ENCODE results near the gene HEPHL1. TPM values are rescaled to one million over a fixed set of nuclear protein-coding genes. Genes with fewer than 3 reads are reported as not detected.
A peak's percentile ranks its signal among the peaks of the same experiment; 100 is the strongest.

Gene HEPHL1
- total RNA-seq, 1 donor from 2014 or later: not detected

DNA sequence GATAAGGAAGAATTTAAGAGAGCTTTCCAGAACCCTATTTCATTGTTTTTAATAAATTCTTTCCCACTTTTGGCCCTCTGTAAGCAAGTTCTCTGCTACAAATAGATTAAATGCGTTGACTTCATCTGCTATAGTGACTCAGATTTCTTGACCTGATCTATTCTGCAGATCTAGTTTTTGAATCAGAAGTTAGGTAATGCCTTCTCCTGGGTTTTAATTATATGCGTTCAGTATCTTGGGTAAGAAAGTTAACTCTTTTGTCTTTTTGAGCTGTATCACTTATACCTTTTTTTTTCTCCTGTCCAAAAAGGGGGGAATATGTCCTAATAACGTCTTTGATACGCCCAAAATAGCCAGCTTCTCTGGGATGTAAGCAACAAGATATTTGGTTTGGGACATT lies 2.4 kb upstream of the HEPHL1 start:
- Mint-ChIP-seq H3K27ac (ENCODE audit: unreplicated experiment) (no peak overlapping the region), H3K9me3 (ENCODE audit: unreplicated experiment) (peaks cover 5% of the 10 kb centered on the region), H3K27me3 (ENCODE audit: low read depth, unreplicated experiment) (no peaks in the 10 kb centered on the region), H3K4me1 (ENCODE audit: low read depth, unreplicated experiment) (no peaks in the 10 kb centered on the region), H3K4me3 (ENCODE audit: unreplicated experiment) (no peak overlapping the region), H3K36me3 (ENCODE audit: low read depth, unreplicated experiment) (no peaks in the 10 kb centered on the region)
- Histone ChIP-seq H3K4me3 (ENCODE audit: insufficient read depth, low read depth, low read length) (no peak overlapping the region), H3K9me3 (ENCODE audit: insufficient read depth, low read depth, low read length) (no peaks in the 10 kb centered on the region), H3K79me2 (ENCODE audit: insufficient read depth, low read length) (no peaks in the 10 kb centered on the region), H3K4me1 (ENCODE audit: insufficient read depth, low read length) (peaks cover 15% of the 10 kb centered on the region), H3K36me3 (ENCODE audit: insufficient read depth, low read length) (no peaks in the 10 kb centered on the region), H3K4me2 (ENCODE audit: low read length) (peak overlapping the region; percentile 51), H2AFZ (ENCODE audit: low read depth, low read length) (no peak overlapping the region), H3K27ac (ENCODE audit: low read depth, low read length) (peak overlapping the region; percentile 53), H3K27me3 (ENCODE audit: insufficient read depth, low read length) (no peaks in the 10 kb centered on the region), H3K9ac (ENCODE audit: low read length) (no peak overlapping the region), H4K20me1 (ENCODE audit: insufficient read depth, low read length) (no peaks in the 10 kb centered on the region)
- FAIRE-seq (no peak), DNase-seq (ENCODE audit: low read depth) (peak; percentile 55)
- no peak for TF ChIP-seq EZH2 (IDR thresholded peaks at IDR 0.05; ENCODE audit: insufficient read depth, low read length)
- TF ChIP-seq CTCF (IDR thresholded peaks at IDR 0.05; ENCODE audit: insufficient read depth, low read depth, low read length): no peak

GRCh38 chr11:94023856-94024255 lies 2.7 kb downstream of the HEPHL1 start:
- no peaks in the 10 kb centered on the region for H3K9me3 ChIP-seq (ENCODE audit: insufficient read depth, low read depth, low read length)
- H3K4me1 ChIP-seq (ENCODE audit: insufficient read depth, low read length): peaks cover 6% of the 10 kb centered on the region
- Mint-ChIP-seq H3K36me3 (ENCODE audit: low read depth, unreplicated experiment) (no peaks in the 10 kb centered on the region), H3K27me3 (ENCODE audit: low read depth, unreplicated experiment) (no peaks in the 10 kb centered on the region), H3K9me3 (ENCODE audit: unreplicated experiment) (peaks cover 12% of the 10 kb centered on the region), H3K27ac (ENCODE audit: unreplicated experiment) (no peak overlapping the region), H3K4me1 (ENCODE audit: low read depth, unreplicated experiment) (peaks cover 5% of the 10 kb centered on the region), H3K4me3 (ENCODE audit: unreplicated experiment) (no peak overlapping the region)
- FAIRE-seq: no peak
- H2AFZ ChIP-seq (ENCODE audit: low read depth, low read length): no peak overlapping the region
- no peaks in the 10 kb centered on the region for H3K27me3 ChIP-seq (ENCODE audit: insufficient read depth, low read length)
- H3K36me3 ChIP-seq (ENCODE audit: insufficient read depth, low read length): no peaks in the 10 kb centered on the region
- H3K79me2 ChIP-seq (ENCODE audit: insufficient read depth, low read length): no peaks in the 10 kb centered on the region
- H3K9ac ChIP-seq (ENCODE audit: low read length): no peak overlapping the region
- no peak for TF ChIP-seq CTCF (IDR thresholded peaks at IDR 0.05; ENCODE audit: insufficient read depth, low read depth, low read length)
- no peak for TF ChIP-seq EZH2 (IDR thresholded peaks at IDR 0.05; ENCODE audit: insufficient read depth, low read length)
- no peak overlapping the region for H3K27ac ChIP-seq (ENCODE audit: low read depth, low read length)
- DNase-seq (ENCODE audit: low read depth): no peak
- no peaks in the 10 kb centered on the region for H4K20me1 ChIP-seq (ENCODE audit: insufficient read depth, low read length)
- H3K4me3 ChIP-seq (ENCODE audit: insufficient read depth, low read depth, low read length): no peak overlapping the region
- no peak overlapping the region for H3K4me2 ChIP-seq (ENCODE audit: low read length)

DNA sequence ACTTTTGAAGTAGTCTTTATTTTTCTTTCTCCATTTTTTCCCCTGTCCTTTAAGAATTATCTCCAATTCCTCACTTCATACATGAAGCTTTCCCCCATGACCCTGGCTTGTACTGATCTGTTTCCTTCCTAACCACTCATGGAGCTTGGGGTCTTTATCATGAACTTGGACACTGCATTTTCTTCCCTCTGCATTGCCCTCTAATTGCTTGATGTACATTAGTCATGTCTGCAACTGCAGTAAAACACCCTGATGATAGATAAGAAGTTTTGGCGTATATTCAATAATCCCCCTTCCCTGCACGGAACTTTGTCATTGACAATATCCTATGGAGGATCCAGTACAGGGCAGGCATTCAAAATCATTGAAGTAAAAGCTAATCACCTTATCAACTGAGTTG lies 3.4 kb downstream of the HEPHL1 start:
- Histone ChIP-seq H3K9ac (ENCODE audit: low read length) (no peak overlapping the region), H3K79me2 (ENCODE audit: insufficient read depth, low read length) (no peaks in the 10 kb centered on the region), H3K36me3 (ENCODE audit: insufficient read depth, low read length) (no peaks in the 10 kb centered on the region), H3K27ac (ENCODE audit: low read depth, low read length) (no peak overlapping the region), H3K4me2 (ENCODE audit: low read length) (no peak overlapping the region), H4K20me1 (ENCODE audit: insufficient read depth, low read length) (no peaks in the 10 kb centered on the region), H3K27me3 (ENCODE audit: insufficient read depth, low read length) (no peaks in the 10 kb centered on the region), H3K4me3 (ENCODE audit: insufficient read depth, low read depth, low read length) (no peak overlapping the region), H2AFZ (ENCODE audit: low read depth, low read length) (no peak overlapping the region), H3K9me3 (ENCODE audit: insufficient read depth, low read depth, low read length) (no peaks in the 10 kb centered on the region), H3K4me1 (ENCODE audit: insufficient read depth, low read length) (peaks cover 6% of the 10 kb centered on the region)
- Mint-ChIP-seq H3K4me1 (ENCODE audit: low read depth, unreplicated experiment) (peaks cover 6% of the 10 kb centered on the region), H3K9me3 (ENCODE audit: unreplicated experiment) (peaks cover 12% of the 10 kb centered on the region), H3K27me3 (ENCODE audit: low read depth, unreplicated experiment) (no peaks in the 10 kb centered on the region), H3K4me3 (ENCODE audit: unreplicated experiment) (no peak overlapping the region), H3K27ac (ENCODE audit: unreplicated experiment) (no peak overlapping the region), H3K36me3 (ENCODE audit: low read depth, unreplicated experiment) (no peaks in the 10 kb centered on the region)
- DNase-seq (ENCODE audit: low read depth) (no peak), FAIRE-seq (no peak)
- TF ChIP-seq CTCF (IDR thresholded peaks at IDR 0.05; ENCODE audit: insufficient read depth, low read depth, low read length) (no peak), EZH2 (IDR thresholded peaks at IDR 0.05; ENCODE audit: insufficient read depth, low read length) (no peak)
